Measurements from ENCODE around the gene C9.
"Not testable (repeated sequence)": the region's sequence is repeated elsewhere in the genome, so short reads cannot be mapped to it uniquely, and the experiment has no call there.

The C9 gene

DNA sequence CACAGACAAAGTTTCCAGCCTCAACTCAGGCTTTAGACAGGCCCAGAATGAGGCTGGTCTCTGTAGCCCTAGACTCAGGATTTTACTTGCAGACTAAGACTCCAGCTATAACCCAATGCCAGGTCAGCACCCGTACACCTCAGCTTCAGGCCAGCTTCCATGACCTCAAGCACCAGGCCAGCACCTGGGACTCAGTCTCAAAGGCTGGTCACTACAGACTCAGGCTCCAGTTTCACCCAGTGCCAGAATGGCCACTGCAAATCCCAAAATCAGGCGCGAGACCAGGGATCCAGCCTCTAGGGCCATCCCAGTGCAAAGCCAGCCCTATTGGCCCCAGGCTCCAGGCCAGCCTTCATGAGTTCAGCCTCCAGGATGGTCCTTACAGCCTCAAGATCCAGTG, 44.9 kb downstream of the C9 start:
- DNase-seq, result no peak

DNA sequence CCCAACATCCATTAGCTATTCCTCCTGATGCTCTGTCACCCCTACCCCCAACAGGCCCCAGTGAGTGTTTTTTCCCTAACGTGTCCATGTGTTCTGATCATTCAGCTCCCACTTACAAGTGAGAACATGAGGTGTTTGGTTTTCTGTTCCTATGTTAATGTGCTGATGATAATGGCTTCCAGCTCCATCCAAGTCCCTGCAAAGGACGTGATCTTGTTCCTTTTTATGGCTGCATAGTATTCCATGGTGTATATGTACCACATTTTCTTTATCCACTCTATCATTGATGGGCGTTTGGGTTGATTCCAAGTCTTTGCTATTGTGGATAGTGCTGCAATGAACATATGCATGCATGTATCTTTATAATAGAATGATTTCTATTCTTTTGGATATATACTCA, 47.8 kb downstream of the C9 start:
- not testable (repeated sequence) for DNase-seq

DNA sequence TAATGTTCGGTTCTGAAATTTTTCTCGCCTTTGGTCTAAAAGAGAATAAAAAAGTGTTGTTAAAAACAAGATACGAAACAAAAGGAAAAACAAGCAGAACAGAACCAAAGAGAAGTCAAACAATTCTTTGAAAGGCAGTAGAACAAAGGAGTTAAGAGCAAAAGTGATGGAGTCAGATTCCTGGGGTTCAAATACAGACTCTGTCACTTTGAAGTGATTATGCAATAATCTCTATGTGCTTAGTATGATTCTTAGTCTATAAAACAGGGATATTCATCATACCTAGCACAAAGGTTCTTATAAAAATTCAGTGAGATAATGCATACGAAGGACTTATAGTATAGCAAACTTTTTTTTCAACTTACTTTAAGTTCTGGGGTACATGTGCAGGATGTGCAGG, 48.3 kb downstream of the C9 start:
- DNase-seq, result no peak

DNA sequence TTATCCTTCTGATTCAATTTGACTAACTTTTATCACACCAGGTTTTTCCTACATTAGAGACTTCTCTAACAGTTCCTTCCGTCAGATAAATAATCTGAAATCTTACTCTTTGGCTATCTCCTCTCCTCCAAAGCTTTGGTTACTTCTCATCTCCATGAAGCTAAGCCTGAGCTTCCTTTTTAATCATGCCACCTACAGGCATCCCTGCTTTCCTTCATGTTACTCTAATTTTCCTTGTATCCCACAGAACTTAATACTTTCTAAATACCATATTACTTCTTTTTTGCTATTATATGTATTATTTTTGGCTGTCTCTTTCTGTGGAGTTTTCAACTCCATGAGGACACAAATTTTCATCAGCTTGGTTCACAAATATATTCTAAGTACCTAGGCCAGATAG, 49.7 kb downstream of the C9 start:
- no peak for DNase-seq

DNA sequence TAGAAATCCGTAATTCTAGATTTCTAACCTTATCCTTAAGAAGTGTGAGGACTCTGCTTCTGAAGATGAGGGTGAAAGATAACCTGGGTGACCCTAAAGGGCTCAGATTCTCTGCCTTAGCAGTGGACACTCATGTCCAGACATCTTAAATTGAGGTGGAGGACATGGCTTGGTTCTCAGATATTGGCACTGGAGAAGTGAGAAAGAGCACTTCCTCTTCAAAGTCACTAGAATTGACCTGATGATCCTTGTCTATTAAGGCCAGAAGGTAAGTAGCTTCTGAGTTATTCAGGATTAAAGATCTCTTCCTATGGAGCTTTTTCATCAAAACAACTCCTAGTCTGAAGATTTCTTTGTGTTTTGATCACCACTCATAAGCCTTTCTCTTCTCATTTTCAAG, 54.8 kb downstream of the C9 start:
- DNase-seq, result no peak

DNA sequence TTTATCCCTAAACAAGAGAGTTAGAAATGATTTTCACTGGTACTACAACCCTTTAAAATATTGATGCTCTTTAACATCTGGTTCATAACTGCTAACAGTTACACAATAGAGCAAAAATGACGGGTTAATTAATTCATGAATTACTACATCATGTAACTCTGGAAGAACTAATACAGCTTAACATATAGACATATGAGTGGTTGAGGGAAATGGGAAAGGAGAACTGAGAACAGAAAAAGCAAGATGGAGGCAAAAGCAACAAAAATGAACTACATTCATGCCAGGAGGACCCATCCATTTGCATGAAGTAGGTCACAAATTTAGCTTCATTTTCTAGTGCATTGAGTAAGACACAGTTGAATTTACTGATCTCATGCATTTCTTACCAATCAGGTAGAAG, 61.8 kb downstream of the C9 start:
- DNase-seq, result no peak

DNA sequence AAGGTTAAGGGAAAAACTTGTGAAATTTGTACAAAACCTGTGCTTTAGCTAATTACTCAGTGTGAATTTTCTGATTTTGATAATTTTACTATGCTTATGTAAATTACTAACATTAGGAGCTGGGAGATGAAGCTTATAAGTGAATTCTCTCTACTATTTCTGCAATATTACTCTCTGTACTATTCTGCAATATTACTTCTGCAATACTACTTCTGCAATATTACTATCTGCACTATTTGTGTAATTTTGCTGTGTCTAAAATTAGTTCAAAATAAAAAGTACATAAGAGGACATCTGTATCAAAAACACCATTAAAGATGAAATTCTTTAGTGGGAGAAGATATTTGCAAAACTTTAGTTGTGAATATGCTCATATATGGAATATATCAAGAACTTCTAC, 62.9 kb downstream of the C9 start:
- no peak for DNase-seq

DNA sequence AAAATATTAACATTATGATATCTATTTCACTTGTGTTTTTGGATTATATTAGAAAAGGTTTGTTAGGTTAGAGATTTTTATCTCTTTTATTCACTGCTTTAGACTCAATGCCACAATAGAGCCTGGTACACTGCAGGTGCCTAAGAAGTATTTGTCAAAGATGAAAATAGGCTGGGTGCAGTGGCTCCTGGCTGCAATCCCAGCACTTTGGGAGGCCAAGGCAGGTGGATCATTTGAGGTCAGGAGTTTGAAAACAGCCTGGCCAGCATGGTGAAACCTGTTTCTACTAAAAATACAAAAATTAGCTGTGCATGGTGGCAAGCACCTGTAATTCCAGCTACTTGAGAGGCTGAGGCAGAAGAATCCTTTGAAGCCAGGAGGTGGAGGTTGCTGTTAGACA, 64.3 kb downstream of the C9 start:
- DNase-seq, result no peak

DNA sequence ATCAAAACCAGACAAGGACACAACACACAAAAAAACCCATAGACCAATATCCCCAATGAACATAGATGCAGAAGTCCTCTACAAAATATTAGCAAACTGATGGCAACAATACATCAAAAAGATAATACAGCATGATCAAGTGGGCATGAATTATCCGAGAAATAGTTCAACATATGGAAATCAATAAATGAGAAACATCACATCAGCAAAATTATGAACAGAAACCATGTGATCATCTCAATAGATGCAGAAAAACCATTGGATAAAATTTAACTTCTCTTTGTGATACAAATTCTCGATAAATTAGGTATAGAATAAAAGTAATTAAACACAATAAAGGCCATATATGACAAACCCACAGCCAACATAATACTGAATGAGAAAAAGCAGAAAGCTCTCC, 69.6 kb downstream of the C9 start:
- DNase-seq, result no peak

DNA sequence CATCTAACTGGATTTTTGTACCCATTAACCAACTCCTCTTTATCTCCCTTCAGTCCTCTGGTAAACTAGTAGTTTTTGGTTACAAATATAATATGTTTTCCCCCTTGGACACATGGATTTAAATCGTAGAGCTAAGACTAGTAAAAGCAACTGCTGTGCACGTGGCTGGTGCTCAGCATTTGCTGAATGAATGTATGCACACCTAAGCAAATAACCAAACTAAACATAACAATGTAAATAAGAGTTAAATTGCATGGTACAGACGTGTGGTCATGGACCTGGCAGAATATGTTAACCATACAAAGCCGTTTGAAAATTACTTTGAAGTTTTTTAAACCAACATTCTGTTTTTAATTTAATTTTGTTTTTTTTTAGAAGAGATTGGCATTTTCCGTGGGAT, 79.7 kb downstream of the C9 start:
- no peak for DNase-seq

DNA sequence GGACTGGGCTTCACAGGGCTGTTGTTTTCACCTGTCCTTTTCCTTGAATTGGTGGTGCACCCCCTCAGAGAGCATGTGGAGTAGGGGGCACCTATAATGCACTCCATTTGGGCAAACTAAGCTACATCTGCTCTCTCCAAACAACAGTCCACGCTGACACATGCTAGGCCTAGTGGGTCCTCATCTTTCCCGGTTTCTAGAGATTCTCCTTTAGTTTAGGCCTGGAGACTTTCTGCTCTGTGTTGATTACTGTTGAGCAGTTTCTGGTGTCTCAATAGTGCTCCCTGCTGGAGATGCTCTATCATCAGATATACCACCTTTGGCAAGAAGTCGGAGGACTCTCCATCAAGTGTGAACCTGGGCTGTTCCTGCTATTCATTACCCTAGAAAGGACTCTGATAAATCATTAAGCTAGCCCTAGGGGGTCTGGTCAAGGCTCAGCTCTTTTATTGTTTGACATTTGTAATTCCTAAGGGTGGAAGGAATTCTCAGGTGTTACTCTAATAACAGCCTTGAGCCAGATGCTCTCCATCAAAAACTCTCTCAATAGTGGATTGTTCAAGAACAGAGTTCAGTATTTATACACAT, 81.0 kb downstream of the C9 start:
- DNase-seq, result no peak

DNA sequence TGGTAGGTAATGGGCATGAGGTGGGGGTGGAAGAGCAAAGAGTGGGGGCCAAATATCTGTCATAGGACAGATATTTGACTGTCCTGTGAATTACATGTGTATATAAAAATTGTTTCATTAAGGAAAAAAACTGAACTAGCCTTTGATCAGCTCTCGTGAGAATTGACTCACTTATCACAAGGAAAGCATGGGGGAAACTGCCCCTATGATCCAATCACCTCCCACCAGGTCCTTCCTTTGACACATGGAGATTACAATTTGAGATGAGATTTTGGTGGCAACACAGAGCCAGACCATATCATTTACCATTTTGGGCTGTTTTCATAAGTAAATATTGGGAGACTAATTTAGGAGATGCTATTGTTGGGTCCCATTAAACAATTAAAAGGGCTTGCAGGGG, 81.7 kb downstream of the C9 start:
- DNase-seq, result no peak

DNA sequence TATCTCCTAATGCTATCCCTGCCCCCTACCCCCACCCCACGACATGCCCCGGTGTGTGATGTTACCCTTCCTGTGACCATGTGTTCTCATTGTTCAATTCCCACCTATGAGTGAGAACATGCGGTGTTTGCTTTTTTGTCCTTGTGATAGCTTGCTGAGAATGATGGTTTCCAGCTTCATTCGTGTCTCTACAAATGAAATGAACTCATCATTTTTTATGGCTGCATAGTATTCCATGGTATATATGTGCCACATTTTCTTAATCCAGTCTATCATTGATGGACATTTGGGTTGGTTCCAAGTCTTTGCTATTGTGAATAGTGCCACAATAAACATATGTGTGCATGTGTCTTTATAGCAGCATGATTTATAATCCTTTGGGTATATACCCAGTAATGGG, 88.4 kb downstream of the C9 start:
- not testable (repeated sequence) for DNase-seq

DNA sequence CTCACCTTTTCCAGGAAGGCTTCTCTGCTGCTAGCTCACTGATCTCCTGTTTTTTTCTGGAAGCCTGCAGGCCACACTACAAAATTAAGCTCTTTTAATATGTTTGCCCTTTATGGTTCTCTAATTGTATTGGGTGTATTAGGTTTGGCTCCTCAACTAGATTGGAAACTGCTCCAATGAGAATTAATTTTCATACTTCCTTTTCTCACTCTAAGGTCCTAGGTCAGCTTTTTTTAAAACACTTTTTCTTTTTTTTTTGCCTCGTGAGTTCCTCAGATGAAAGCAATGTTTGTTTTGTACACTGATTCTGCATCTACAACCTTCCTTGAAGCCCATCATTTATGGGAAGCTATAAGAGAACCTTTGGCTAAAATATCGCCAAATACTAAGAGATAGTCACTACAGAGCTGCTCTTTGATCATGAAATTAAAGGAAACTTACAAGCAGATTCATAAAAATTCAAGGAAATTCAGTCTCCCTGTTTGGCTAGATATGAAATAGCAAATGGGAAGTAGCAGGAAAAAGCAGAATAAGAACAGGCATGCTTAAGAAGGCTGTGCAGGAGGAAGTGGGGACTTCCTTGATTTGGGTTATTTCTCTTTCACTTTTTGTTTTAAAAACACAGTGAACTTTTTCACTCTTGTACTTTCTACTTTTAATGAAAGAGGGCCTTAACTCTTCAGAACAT, 89.8 kb downstream of the C9 start:
- DNase-seq, result no peak

DNA sequence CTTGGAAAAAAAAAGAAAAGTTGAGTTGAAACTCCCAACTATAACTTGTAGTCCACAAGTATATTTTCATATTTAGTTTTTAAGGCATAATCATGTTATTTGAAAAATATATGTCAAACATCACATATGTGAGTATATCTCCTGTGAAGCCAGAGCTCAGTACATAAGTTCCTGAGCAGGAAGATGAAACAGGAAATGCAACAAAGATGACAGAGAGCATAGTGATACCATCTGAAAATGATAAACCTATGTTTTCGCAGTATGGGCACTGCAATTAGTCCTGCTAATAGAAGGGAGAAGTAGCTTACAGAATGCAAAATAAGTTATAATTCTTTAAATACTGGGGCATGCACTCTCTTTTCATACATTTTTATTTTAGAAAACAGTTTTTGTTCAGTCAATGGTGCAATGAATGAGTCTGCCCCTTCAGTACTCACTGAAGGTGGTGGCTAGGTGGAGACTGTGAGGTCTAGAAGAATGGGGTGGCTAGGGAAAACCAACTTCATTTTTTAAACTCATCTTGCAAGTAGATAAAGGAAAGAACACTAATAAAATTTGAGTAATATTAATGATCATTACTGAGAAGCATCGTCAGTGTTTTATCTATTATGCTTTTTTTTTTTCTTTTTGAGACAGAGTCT, 90.9 kb downstream of the C9 start:
- no peak for DNase-seq

DNA sequence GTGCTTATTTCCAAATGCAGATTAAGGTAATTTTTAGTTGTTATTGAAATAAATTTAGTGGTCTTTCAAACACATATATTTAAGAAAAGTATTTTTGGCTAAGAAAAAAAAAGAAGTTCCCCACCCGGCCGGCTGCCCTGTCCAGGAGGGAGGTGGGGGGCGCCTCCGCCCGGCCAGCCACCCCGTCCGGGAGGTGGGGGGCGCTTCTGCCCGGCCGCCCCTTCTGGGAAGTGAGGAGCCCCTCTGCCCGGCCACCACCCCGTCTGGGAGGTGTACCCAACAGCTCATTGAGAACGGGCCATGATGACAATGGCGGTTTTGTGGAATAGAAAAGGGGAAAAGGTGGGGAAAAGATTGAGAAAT, 91.4 kb downstream of the C9 start:
- not testable (repeated sequence) for DNase-seq

DNA sequence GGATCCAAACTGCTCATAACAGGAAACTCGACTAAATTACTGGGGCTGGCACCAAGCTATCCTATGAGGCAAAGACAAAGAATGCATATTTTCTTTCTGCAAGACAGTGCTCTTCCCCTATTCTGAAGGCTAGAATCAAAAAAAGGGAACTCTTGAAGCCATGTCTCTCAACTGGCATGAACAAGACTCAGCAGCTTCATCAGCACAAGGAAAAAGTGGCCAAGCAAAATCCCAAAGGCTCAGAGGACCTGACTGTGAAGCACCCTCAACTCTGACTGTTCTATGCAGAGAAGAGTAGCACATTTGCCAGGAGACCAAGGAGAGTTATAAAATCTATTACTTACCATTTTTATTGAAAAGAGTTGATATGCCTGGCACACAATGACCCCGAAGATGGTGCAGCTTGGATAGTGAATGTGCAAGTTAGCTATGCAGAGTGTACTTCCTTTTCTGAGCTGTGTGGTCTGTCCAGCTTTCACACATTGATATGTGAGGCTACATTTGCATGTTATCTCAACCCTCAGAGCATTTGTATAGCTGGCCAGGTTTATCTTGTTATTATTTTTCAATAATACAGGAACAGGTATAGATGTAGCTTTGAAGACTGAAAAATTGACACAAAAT, 94.0 kb downstream of the C9 start:
- DNase-seq, result no peak

DNA sequence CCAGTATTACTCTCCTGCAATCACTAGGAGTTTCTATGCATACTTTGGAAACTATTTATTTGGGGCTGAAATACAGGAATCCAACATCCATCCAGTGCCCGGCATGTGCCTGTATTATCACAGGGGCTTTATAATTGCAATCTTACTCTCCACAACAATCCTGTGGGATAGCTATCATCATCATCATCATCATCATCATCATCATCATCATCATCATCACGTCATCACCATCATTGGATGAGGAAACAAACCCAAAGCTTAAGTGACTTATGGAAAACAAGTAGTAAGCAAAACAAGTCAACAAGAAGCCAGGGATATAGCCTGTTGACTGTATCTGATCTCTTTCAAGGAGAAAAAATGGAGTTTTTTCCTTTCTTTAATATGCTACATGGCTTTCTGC, 97.1 kb downstream of the C9 start:
- no peak for DNase-seq

DNA sequence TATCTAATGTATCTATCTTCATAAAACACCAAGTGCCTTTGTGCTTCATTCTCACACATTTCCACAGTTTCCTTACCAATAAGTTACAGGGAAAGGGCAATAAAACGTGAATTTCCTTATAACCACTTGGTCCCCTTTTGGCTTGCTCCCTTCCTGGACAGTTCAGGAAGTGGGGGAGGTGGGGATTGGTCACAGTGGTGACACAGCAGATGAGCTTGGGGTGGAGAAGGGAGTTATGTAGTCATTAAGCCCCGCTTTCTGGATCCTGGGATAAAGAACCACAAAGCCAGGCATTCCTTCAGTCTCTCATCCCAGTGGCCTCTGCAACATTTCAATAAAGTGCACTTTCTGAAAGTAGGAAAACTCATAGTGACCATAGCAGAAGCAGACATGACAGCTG, 97.9 kb downstream of the C9 start:
- DNase-seq, result no peak

DNA sequence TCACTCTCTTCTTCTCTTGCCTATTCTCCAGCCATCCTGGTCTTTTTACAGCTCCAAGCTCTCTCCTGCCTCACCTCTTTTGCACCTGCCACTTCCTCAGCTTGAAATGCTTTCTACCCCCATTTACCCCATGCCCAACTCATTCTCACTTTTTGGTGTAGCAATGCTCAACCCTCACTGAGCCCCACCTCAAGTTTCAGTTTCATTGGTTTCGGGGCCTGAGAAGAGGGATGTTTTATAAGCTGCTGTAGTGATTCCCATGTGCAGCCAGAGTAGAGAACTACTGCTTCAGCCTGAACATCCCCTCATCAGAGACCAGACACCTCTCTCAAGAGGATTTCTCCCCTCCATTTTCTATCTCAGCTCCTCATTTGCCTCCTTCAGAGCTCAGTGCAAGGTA, 99.8 kb downstream of the C9 start:
- DNase-seq, result no peak

DNA sequence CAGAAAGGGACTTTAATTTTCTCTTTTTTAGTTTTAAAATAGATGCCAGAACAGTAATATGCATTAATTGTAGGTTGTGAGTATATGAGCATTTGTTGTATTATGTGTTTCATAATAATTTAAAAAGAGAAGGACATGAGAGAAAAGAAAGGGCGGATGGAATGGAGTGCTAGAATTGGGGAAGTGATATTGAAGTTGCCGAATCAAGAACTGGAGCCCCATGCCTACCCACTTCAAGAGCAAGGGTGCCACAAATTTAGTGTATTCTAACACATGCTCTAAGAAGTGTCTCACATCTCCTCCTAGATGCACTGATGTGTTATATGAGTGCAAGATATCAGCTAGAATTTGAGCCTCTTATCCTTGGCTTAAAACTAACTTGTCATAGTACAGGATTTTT, 101.3 kb downstream of the C9 start:
- DNase-seq, result no peak

DNA sequence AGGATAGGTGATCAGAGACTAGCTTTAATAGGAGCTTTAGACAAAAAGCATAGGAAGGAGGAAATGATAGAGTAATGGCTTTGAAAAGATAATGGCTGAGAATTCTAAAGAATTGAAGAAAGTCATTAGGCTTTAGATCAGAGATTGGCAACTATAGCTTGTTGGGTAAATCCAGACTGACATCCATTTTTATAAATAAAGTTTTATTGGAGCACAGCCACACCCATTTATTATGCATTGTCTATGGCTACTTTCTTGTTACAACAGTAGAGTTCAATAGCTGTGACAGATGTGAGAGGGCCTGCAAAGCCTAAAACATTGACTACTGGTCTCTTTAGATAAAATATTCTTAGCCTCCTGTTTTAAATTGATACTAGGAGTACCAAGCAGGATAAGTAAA, 104.2 kb downstream of the C9 start:
- no peak for DNase-seq

DNA sequence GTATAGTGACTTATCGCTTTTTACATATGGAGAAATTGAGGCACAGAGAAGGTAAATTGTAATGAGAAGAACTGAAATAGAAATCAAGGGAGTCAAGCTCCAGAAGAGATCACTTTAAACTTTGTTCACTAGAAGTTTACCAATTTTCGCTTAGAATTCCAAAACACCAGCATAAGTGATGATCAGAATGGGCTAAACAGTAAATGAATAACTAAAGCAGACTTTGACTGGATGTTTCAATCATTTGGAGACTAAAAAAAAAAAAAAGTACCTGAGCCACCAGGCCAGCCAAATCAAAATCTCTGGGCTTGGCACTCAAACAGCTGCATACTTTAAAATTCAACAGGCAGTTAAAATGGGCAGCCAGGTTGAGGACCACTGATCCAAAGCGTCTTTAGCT, 106.7 kb downstream of the C9 start:
- DNase-seq, result no peak

DNA sequence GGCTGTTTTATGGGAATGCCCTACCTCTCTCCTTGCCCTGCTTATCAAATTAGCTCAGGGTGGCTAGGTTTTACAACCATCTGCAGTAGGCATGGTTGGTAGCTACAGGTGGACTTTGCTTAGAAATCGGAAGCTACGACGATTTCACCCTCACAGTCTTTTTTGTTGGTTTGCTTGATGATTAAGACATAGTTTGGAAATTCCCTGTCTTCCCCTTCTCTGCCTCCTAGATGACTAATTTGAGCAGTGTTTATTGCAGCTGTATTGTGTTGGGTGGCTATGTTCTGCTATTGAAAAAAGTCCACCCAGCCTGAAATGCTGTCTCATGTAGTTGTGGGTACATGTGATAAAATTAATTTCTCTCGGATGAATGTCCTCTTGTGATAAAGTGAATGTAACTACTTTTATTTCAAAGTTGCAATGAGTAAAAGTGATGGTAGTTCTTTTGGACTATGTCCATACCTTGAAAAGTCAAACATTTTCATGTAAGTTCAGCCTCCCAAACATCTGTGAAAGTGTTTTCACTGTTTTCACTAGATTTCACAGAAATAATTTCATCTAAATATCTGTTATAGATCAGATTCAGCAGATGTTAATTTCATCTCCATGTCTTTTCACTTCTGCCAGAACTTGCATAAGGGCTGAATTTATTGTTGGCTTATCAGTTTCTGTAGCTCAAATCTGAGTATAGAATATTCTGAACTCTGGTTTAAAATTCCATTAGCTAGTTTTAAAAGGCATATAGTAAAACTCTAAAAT, 107.6 kb downstream of the C9 start:
- DNase-seq, result no peak
